IMR-90 (cell line): ENCODE results near the gene CASP2. TPM values are rescaled to one million over a fixed set of nuclear protein-coding genes. Genes with fewer than 3 reads are reported as not detected.
A peak's percentile ranks its signal among the peaks of the same experiment; 100 is the strongest.

ENCODE experiments used
- ATAC-seq: fragments of 200-7000 bp; cut with Tn5 transposase; 2 replicates; pipeline ENCODE4 v1.9.1; 2020; ENCODE audit warnings: low read depth, mild to moderate bottlenecking, moderate library complexity
- BruUV-seq: library from RNA; stranded (reverse); fragments of 400-500 nt; replicated peaks from 2 replicates; lab custom pipeline; 2021; lab: Mats Ljungman, UMichigan
- CTCF ChIA-PET: fragments of 300-600 bp; formaldehyde crosslinking; extraction: SDS; loops from one replicate; lab custom pipeline; 2021; ENCODE audit warnings: antibody characterized with exemption; lab: Yijun Ruan, JAX
- POLR2A ChIA-PET: fragments of 300-600 bp; sonication (Branson Sonifier 250); formaldehyde crosslinking; loops from one replicate; lab custom pipeline; 2022; ENCODE audit warnings: antibody characterized with exemption; ENCODE audit not compliant: unreplicated experiment; lab: Charles Lee
- DNase-seq: peaks from one replicate; pipeline ENCODE4 v3.0.0; 2013
- H2AFZ ChIP-seq: replicated peaks from 2 replicates; pipeline ENCODE3; 2013; ENCODE audit warnings: low read length, mild to moderate bottlenecking; ENCODE audit not compliant: poor library complexity
- H2AK5ac ChIP-seq: 2 replicates; pipeline ENCODE4 v1.6.1; 2013; ENCODE audit warnings: low read depth, low read length, inconsistent platforms
- H2AK9ac ChIP-seq: replicated peaks from 2 replicates; pipeline ENCODE3; 2013; ENCODE audit warnings: mild to moderate bottlenecking, low read depth, low read length, moderate library complexity; ENCODE audit not compliant: poor library complexity
- H2BK120ac ChIP-seq: 2 replicates; pipeline ENCODE4 v1.6.1; 2013; ENCODE audit warnings: low read depth, low read length, inconsistent platforms
- H2BK15ac ChIP-seq: 3 replicates; pipeline ENCODE4 v1.6.1; 2013; ENCODE audit warnings: low read depth, low read length, inconsistent platforms
- H2BK20ac ChIP-seq: 2 replicates; pipeline ENCODE4 v1.6.1; 2013; ENCODE audit warnings: low read depth, mild to moderate bottlenecking, inconsistent platforms, low read length, moderate library complexity
- H2BK5ac ChIP-seq: 2 replicates; pipeline ENCODE4 v1.6.1; 2013; ENCODE audit warnings: mild to moderate bottlenecking, low read depth, low read length, inconsistent platforms; ENCODE audit not compliant: poor library complexity, severe bottlenecking
- H3K14ac ChIP-seq: replicated peaks from 2 replicates; pipeline ENCODE4 v1.6.1; 2013; ENCODE audit warnings: low read depth, low read length, inconsistent platforms
- H3K18ac ChIP-seq: 2 replicates; pipeline ENCODE4 v1.6.1; 2013; ENCODE audit warnings: low read depth, low read length, control low read depth
- H3K23ac ChIP-seq: 2 replicates; pipeline ENCODE4 v1.6.1; 2013; ENCODE audit warnings: low read depth, low read length, inconsistent platforms
- H3K27ac ChIP-seq: 2 replicates; pipeline ENCODE4 v1.5.1; 2013; ENCODE audit warnings: mild to moderate bottlenecking, control low read depth, low read length; ENCODE audit not compliant: insufficient read depth
- H3K27me3 ChIP-seq: 2 replicates; pipeline ENCODE4 v1.6.1; 2013; ENCODE audit warnings: low read length; ENCODE audit not compliant: control insufficient read depth, insufficient read depth
- H3K36me3 ChIP-seq: 2 replicates; pipeline ENCODE4 v1.6.1; 2013; ENCODE audit warnings: low read length, mixed read lengths; ENCODE audit not compliant: control insufficient read depth, insufficient read depth
- H3K4ac ChIP-seq: 2 replicates; pipeline ENCODE4 v1.6.1; 2013; ENCODE audit warnings: low read depth, low read length, inconsistent platforms
- H3K4me1 ChIP-seq: 2 replicates; pipeline ENCODE4 v1.6.1; 2013; ENCODE audit warnings: low read length, mixed read lengths; ENCODE audit not compliant: control insufficient read depth, insufficient read depth
- H3K4me2 ChIP-seq: 2 replicates; pipeline ENCODE4 v1.6.1; 2013; ENCODE audit warnings: low read depth, mild to moderate bottlenecking, control low read depth, low read length, moderate library complexity
- H3K4me3 ChIP-seq: 2 replicates; pipeline ENCODE4 v1.5.1; 2013; ENCODE audit warnings: low read depth, mild to moderate bottlenecking, control low read depth, low read length, moderate library complexity; ENCODE audit not compliant: insufficient read depth
- H3K56ac ChIP-seq: 2 replicates; pipeline ENCODE4 v1.6.1; 2013; ENCODE audit warnings: low read length, inconsistent platforms; ENCODE audit not compliant: insufficient read depth; ENCODE audit errors: extremely low read depth
- H3K79me1 ChIP-seq, 2 experiments: 2 replicates each; pipeline ENCODE4 v1.6.1; 2013; ENCODE audit warnings: low read length in 2 of 2, inconsistent platforms in 1 of 2, low read depth in 1 of 2
- H3K9ac ChIP-seq: 2 replicates; pipeline ENCODE4 v1.6.1; 2013; ENCODE audit warnings: low read depth, low read length, control low read depth
- H3K9me1 ChIP-seq: 2 replicates; pipeline ENCODE4 v1.6.1; 2013; ENCODE audit warnings: low read length, inconsistent platforms; ENCODE audit not compliant: insufficient read depth
- H3K9me3 ChIP-seq: 2 replicates; pipeline ENCODE4 v1.6.1; 2013; ENCODE audit warnings: low read length; ENCODE audit not compliant: control insufficient read depth, insufficient read depth
- H4K20me1 ChIP-seq: 2 replicates; pipeline ENCODE4 v1.6.1; 2013; ENCODE audit warnings: low read length, inconsistent platforms; ENCODE audit not compliant: insufficient read depth
- H4K5ac ChIP-seq: 2 replicates; pipeline ENCODE4 v1.6.1; 2013; ENCODE audit warnings: mild to moderate bottlenecking, low read depth, low read length, control low read depth
- H4K8ac ChIP-seq, 2 experiments: 2 replicates each; pipeline ENCODE4 v1.6.1; 2013; ENCODE audit warnings: low read depth in 2 of 2, low read length in 2 of 2, control low read depth in 1 of 2, inconsistent platforms in 1 of 2
- H4K91ac ChIP-seq: 2 replicates; pipeline ENCODE4 v1.6.1; 2013; ENCODE audit warnings: low read depth, low read length, inconsistent platforms; ENCODE audit not compliant: insufficient read depth
- CEBPB ChIP-seq: IDR thresholded peaks from 2 replicates; pipeline ENCODE4 v1.6.1; 2012; ENCODE audit warnings: low read depth, low read length, improper control_type of control experiment
- CHD1 ChIP-seq: IDR thresholded peaks from 2 replicates; pipeline ENCODE4 v1.6.1; 2012; ENCODE audit warnings: low read depth, low read length, improper control_type of control experiment
- FOS ChIP-seq: fragments of 150-350 bp; IDR thresholded peaks from 2 replicates; pipeline ENCODE4 v1.6.1; 2016; ENCODE audit warnings: low read depth, low read length
- MAFK ChIP-seq: IDR thresholded peaks from 2 replicates; pipeline ENCODE4 v1.6.1; 2012; ENCODE audit warnings: low read depth, low read length, improper control_type of control experiment
- MAZ ChIP-seq: IDR thresholded peaks from 2 replicates; pipeline ENCODE4 v1.6.1; 2012; ENCODE audit warnings: low read depth, mild to moderate bottlenecking, low read length, improper control_type of control experiment, moderate library complexity, borderline replicate concordance
- SMC3 ChIP-seq: fragments of 150-350 bp; IDR thresholded peaks from 2 replicates; pipeline ENCODE4 v1.6.1; 2016; ENCODE audit warnings: low read depth, mild to moderate bottlenecking, antibody characterized with exemption, low read length, moderate library complexity
- WGBS, 2 experiments: methylation state at CpG; one replicate each; pipeline versions ENCODE4 v1.1.5 to v1.1.7; 2013; ENCODE audit warnings: missing lambda C conversion rate in 2 of 2; ENCODE audit not compliant: insufficient read length in 1 of 2; ENCODE audit errors: extremely low coverage in 2 of 2; 5-methylcytosine and 5-hydroxymethylcytosine counted together
- dilution Hi-C: fragments of 300-500 bp; cut with HindIII; formaldehyde crosslinking; loops from one replicate; pipeline ENCODE4 v1.14.3; 2018; ENCODE audit warnings: low sequenced_read_pairs; ENCODE audit not compliant: unreplicated experiment
- in situ Hi-C: fragments of 300-500 bp; cut with MboI; formaldehyde crosslinking; loops from 3 replicates; pipeline ENCODE4 v1.14.3; 2019; ENCODE audit warnings: low sequenced_read_pairs, inconsistent platforms, mixed read lengths
- intact Hi-C: fragments of 100-400 bp; cut with micrococcal nuclease; formaldehyde crosslinking; loops from 2 replicates; pipeline ENCODE4 v1.10.0; 2022
- polyA plus RNA-seq, 3 experiments: library from polyadenylated mRNA; depleted of rRNA; stranded (reverse); fragments of >200 nt; gene quantifications; 2 replicates each; pipeline ENCODE4 v1.2.3, GENCODE V29; 2012; ENCODE audit warnings: low replicate concordance in 1 of 3
- total RNA-seq: library from RNA; depleted of rRNA; stranded (reverse); fragments of >200 nt; gene quantifications from 2 replicates; pipeline ENCODE4 v1.2.3, GENCODE V29; 2012

The CASP2 gene
- total and polyA plus RNA-seq, 2 of the 4 experiments (the other 2 are of a cell fraction), result 15.4 to 25.6 TPM

- Histone ChIP-seq H3K4me3 (no peak overlapping the region), H2AK5ac (no peak overlapping the region), H3K36me3 (no peaks in the 10 kb centered on the region), H3K9ac (no peak overlapping the region), H3K27ac (no peak overlapping the region), H2AFZ (peak overlapping the region; percentile 45), H3K9me3 (no peaks in the 10 kb centered on the region), H2BK20ac (no peak overlapping the region), H3K4me1 (no peaks in the 10 kb centered on the region), H2BK120ac (no peak overlapping the region), H3K56ac (no peak overlapping the region), H3K27me3 (peaks cover 23% of the 10 kb centered on the region), H2AK9ac (no peak overlapping the region), H2BK15ac (no peak overlapping the region), H4K5ac (no peak overlapping the region), H3K14ac (no peak overlapping the region), H4K8ac (no peak overlapping the region), H4K91ac (no peak overlapping the region), H3K79me1 (no peaks in the 10 kb centered on the region), H3K9me1 (no peaks in the 10 kb centered on the region), H2BK5ac (no peak overlapping the region), H3K4ac (no peak overlapping the region), H3K4me2 (no peak overlapping the region), H3K18ac (no peak overlapping the region), H3K23ac (no peak overlapping the region), H4K20me1 (no peaks in the 10 kb centered on the region)
- dilution Hi-C loops (no loop called here), intact Hi-C loops (no loop called here), in situ Hi-C loops (no loop called here)
- CTCF ChIA-PET, result no interaction called here
- BruUV-seq, result no TSS peak
- WGBS, 2 experiments, result 89% methylated on average over 7 of the region's 8 CpGs; no CpG with 5 or more reads in 1 of the 2 experiments
- DNase-seq (no peak), ATAC-seq (no peak)
- POLR2A ChIA-PET, result interaction anchor here (0.5 kb wide), 1 partner anchor 938 kb away, joined by 4 read pairs; no protein-coding TSS in a partner anchor
- TF ChIP-seq FOS, result no peak
- no peak for TF ChIP-seq MAZ
- no peak for TF ChIP-seq SMC3
- no peak for TF ChIP-seq CHD1
- TF ChIP-seq CEBPB, result no peak
- TF ChIP-seq MAFK, result no peak
Observed at GRCh38 chr7:143341842-143342241, 53.7 kb downstream of the CASP2 start.
